T-helper 2 cell (primary cell): Measurements from ENCODE around the gene SLC37A2.
"Not testable (repeated sequence)": the region's sequence is repeated elsewhere in the genome, so short reads cannot be mapped to it uniquely, and the experiment has no call there.

ENCODE experiments used
- DNase-seq, 5 experiments: peaks; one replicate each; pipeline versions ENCODE4 v3.0.0 to v3.0.0-alpha.2; 2012 to 2022

SLC37A2 gene

GRCh38 chr11:125084761-125085231 lies 21.7 kb downstream of the SLC37A2 start:
- no peak for DNase-seq

GRCh38 chr11:125085301-125086081 lies 22.4 kb downstream of the SLC37A2 start:
- no peak for DNase-seq

GRCh38 chr11:125086633-125087296 lies 23.7 kb downstream of the SLC37A2 start:
- DNase-seq: no peak

- DNase-seq: no peak
Observed at GRCh38 chr11:125088123-125088522, 25.0 kb downstream of the SLC37A2 start.

- no peak for DNase-seq
Observed at GRCh38 chr11:125088576-125089455, 25.7 kb downstream of the SLC37A2 start.

- DNase-seq: not testable (repeated sequence)
Observed at GRCh38 chr11:125089481-125089880, 26.4 kb downstream of the SLC37A2 start.

- not testable (repeated sequence) for DNase-seq
Observed at GRCh38 chr11:125090151-125090550, 27.0 kb downstream of the SLC37A2 start.

- no peak for DNase-seq
Observed at GRCh38 chr11:125090816-125091215, 27.7 kb downstream of the SLC37A2 start.

- DNase-seq: no peak
Observed at GRCh38 chr11:125091247-125091876, 28.3 kb downstream of the SLC37A2 start.

- DNase-seq: no peak
Observed at GRCh38 chr11:125091877-125092664, 29.0 kb downstream of the SLC37A2 start.

- DNase-seq: no peak
Observed at GRCh38 chr11:125092669-125093068, 29.6 kb downstream of the SLC37A2 start.

- no peak for DNase-seq
Observed at GRCh38 chr11:125093502-125093901, 30.4 kb downstream of the SLC37A2 start.

- no peak for DNase-seq
Observed at GRCh38 chr11:125094731-125095130, 31.6 kb downstream of the SLC37A2 start.

- no peak for DNase-seq
Observed at GRCh38 chr11:125100136-125100535, 37.0 kb downstream of the SLC37A2 start.

- DNase-seq: no peak
Observed at GRCh38 chr11:125101596-125101995, 38.5 kb downstream of the SLC37A2 start.

GRCh38 chr11:125102025-125102424 lies 38.9 kb downstream of the SLC37A2 start:
- no peak for DNase-seq

GRCh38 chr11:125102510-125102909 lies 39.4 kb downstream of the SLC37A2 start:
- DNase-seq: no peak

GRCh38 chr11:125105926-125106325 lies 42.8 kb downstream of the SLC37A2 start:
- no peak for DNase-seq

GRCh38 chr11:125108469-125108868 lies 45.4 kb downstream of the SLC37A2 start:
- no peak for DNase-seq

GRCh38 chr11:125110506-125110905 lies 47.4 kb downstream of the SLC37A2 start:
- peak in 1 of 5 experiments; percentile 57 for DNase-seq

GRCh38 chr11:125111001-125111342 lies 47.9 kb downstream of the SLC37A2 start:
- DNase-seq: peak in 1 of 5 experiments; percentile 19
